GM12865 (cell line): ENCODE data around the gene PHLDA1.

ENCODE experiments used
- DNase-seq: peaks from one replicate; pipeline ENCODE4 v3.0.0; 2010; ENCODE audit warnings: low read depth
- H3K4me3 ChIP-seq: 2 replicates; pipeline ENCODE4 v1.5.1; 2011; ENCODE audit warnings: mild to moderate bottlenecking, low read depth, low read length, control low read depth
- TF ChIP-seq, protein P1 (sequence below): IDR thresholded peaks from 2 replicates; pipeline ENCODE4 v1.5.1; 2011; ENCODE audit warnings: low read length, control low read depth, low read depth, inconsistent platforms; ENCODE audit not compliant: insufficient read depth; ENCODE audit errors: missing control alignments

PHLDA1 gene

DNA sequence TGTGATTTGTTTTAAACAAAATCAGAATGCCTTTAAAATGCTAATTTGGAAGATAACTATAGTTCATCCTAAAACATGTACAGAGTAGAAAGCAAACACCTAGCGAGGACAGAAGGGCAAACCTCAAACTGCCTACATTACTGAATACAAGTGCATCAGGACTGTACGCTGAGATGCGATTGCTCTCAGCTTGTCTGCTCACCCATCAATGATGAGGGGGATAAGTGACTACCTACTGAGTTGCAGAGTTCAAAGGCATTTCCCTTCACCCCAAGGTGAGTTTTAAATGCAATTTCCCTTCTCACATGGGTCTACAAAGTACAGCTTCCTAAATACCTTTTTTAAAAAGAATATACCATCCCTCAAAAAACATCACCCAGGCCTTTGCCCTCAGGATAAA is 52.9 kb downstream of the PHLDA1 start:
- no peak for DNase-seq
- H3K4me3 ChIP-seq, result no peak overlapping the region
- TF ChIP-seq, protein P1, sequence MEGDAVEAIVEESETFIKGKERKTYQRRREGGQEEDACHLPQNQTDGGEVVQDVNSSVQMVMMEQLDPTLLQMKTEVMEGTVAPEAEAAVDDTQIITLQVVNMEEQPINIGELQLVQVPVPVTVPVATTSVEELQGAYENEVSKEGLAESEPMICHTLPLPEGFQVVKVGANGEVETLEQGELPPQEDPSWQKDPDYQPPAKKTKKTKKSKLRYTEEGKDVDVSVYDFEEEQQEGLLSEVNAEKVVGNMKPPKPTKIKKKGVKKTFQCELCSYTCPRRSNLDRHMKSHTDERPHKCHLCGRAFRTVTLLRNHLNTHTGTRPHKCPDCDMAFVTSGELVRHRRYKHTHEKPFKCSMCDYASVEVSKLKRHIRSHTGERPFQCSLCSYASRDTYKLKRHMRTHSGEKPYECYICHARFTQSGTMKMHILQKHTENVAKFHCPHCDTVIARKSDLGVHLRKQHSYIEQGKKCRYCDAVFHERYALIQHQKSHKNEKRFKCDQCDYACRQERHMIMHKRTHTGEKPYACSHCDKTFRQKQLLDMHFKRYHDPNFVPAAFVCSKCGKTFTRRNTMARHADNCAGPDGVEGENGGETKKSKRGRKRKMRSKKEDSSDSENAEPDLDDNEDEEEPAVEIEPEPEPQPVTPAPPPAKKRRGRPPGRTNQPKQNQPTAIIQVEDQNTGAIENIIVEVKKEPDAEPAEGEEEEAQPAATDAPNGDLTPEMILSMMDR, result no peak

DNA sequence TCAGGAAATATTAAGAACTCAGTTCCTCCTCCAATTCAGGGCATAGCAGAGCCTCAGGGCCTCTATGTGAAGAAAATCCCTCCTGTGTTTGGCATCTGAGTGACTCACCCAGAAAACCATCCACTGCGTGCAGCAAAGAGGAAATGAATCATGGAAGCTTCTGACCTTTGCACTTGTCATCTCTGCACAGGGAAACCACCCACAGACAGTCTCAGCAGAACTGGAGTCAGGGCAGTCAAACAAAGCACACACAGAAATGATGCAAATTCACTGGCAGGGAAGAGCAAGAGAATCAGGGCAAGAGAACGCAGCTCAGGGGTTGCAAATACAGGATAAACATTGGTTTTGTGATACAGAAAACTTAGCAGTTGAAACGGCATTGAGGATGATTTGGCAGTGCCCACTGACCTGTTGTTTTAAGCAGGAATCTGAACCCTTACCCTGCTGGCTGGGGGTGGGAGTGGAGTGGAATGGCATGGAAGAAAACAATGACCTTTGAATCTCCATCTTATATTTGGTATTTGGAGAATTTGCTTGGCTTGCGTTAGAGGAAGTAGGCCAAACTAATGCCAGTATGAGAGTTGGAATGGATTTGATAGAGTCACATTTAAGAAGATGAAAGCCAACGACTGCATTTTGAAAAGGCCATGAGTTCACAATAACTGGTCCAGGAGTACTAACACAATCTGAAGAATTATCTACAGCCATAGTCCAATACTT is 53.5 kb downstream of the PHLDA1 start:
- TF ChIP-seq, protein P1, result no peak
- DNase-seq, result peak; percentile 85

DNA sequence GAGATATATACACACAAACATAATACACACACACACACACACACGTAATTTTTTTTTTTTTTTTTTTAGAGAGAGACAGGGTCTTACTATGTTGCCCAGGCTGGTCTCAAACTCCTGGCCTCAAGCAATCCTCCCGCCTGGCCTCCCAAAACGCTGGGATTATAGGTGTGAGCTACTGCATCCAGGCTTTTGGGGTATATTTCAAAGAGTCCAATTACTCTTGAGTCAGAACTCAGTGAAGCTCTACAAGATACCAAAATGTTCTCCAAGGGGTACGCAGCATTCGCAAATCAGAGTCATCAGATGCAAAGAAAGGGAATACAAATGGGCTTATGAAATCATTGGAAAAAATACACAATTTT is 54.0 kb downstream of the PHLDA1 start:
- no peak overlapping the region for H3K4me3 ChIP-seq
- DNase-seq, result no peak
- TF ChIP-seq, protein P1, result no peak

More for the DNA sequence above, 53.5 kb downstream of the PHLDA1 start:
- no peak overlapping the region for H3K4me3 ChIP-seq

DNA sequence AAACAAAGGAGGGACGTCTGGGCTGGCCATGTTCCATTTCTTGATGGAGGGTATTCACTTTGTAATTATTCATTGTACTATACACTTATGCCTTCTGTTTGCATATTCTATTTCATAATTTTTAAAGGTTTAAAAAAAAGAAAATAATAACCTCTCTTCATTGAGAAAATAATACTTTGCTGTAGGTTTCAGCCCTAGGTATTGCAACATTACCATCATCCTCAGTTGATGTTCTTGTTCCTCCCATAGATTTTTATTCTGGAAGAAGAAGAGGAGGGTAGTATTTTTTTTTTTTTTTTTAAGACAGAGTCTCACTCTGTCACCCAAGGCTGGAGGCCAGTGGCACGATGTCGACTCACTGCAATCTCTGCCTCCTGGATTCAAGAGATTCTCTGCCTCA is 54.7 kb downstream of the PHLDA1 start:
- no peak for DNase-seq
- TF ChIP-seq, protein P1, result no peak
- no peak overlapping the region for H3K4me3 ChIP-seq

DNA sequence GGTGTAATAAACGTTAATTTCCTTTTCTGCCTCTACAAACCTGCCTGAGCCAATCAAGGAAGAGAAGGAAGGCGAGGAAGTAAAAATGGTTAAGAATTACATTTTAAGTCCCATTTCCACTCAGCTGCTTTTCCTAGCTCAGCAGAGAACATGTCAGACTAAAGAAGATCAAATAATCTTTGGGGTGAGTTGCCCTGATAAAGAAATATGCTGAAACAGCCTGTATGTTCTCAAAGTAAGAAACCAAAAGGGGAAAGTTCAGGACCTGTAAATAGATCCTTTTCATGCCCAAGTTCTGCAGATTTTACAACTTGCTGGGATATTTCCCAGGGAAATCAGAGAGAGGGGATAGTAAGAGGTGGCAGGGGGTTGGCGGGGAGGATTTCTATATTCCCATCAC is 55.5 kb downstream of the PHLDA1 start:
- TF ChIP-seq, protein P1, result no peak
- DNase-seq, result no peak
- H3K4me3 ChIP-seq, result no peak overlapping the region

DNA sequence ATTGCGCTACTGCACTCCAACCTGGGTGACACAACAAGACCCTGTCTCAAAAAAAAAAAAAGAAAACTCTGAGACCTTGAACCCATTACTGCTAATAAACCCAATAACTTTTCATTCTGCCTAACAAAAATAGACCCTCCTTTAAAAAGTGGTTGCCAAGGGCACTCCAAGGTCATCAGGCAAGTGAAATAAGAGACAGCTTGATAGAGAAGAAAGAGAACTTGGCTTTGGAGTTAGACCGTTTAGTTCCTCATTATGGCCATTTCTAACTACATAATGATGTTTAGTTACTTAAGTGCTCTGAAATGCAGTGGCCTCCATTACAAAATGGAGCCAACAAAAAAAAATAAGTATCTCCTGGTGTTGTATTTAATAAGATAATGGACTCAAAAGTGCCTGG is 55.9 kb downstream of the PHLDA1 start:
- H3K4me3 ChIP-seq, result no peak overlapping the region
- DNase-seq, result no peak
- TF ChIP-seq, protein P1, result no peak
